Measurements from ENCODE around the gene TARS2. TPM values are rescaled to one million over a fixed set of nuclear protein-coding genes. Genes with fewer than 3 reads are reported as not detected.

TARS2 gene
- 7.4 and 11.5 TPM in 2 replicates for total RNA-seq

GRCh38 chr1:150486966-150487762 lies at the start of gene TARS2:
TSS of gene TARS2 (plus strand) at chr1:150487419. CDS start at chr1:150487451, 32 bp downstream.

GRCh38 chr1:150507912-150508864 lies 21.0 kb downstream of the TARS2 start, which contains the start of gene ECM1:
TSS of gene ECM1 (plus strand) at chr1:150508109. CDS start at chr1:150508210, 101 bp downstream.

GRCh38 chr1:150515328-150516049 lies 28.3 kb downstream of the TARS2 start, which contains the start of gene FALEC:
TSS of gene FALEC (plus strand) at chr1:150515752.

GRCh38 chr1:150548632-150549495 lies 61.6 kb downstream of the TARS2 start, which contains the start of gene ADAMTSL4:
TSS of gene ADAMTSL4 (plus strand) at chr1:150549408. CDS start at chr1:150552289, 2,881 bp downstream.

Other genes with a start within 250 kb of the TARS2 start
- gene CA14, start 229.6 kb upstream of the TARS2 start, total RNA-seq = not detected in 2 replicates
- gene APH1A, start 218.4 kb upstream of the TARS2 start, total RNA-seq = 122 and 129 TPM in 2 replicates
- gene C1orf54, start 214.6 kb upstream of the TARS2 start, total RNA-seq = 32.9 and 85.2 TPM in 2 replicates
- gene CIART, start 204.9 kb upstream of the TARS2 start, total RNA-seq = 0.65 and 1.7 TPM in 2 replicates
- 51.5 and 75.6 TPM in 2 replicates for gene MRPS21, start 193.6 kb upstream of the TARS2 start, total RNA-seq
- 33.8 and 47.1 TPM in 2 replicates for gene PRPF3, start 165.9 kb upstream of the TARS2 start, total RNA-seq
- gene RPRD2, start 123.3 kb upstream of the TARS2 start, total RNA-seq = 3.7 and 8.7 TPM in 2 replicates
- gene ECM1, start 20.7 kb downstream of the TARS2 start, total RNA-seq = 0.16 and 0.38 TPM in 2 replicates
- not detected in 2 replicates for gene FALEC, start 28.3 kb downstream of the TARS2 start, total RNA-seq
- gene ADAMTSL4, start 62.0 kb downstream of the TARS2 start, total RNA-seq = under 0.01 and 0.44 TPM in 2 replicates
- gene MCL1, start 92.2 kb downstream of the TARS2 start, total RNA-seq = 122 and 253 TPM in 2 replicates
- 69.2 and 77.7 TPM in 2 replicates for gene ENSA, start 142.2 kb downstream of the TARS2 start, total RNA-seq
- gene GOLPH3L, start 209.7 kb downstream of the TARS2 start, total RNA-seq = 7.9 and 18.1 TPM in 2 replicates
- 0.13 TPM in 1 of 2 replicates, not detected in the other for gene HORMAD1, start 233.5 kb downstream of the TARS2 start, total RNA-seq